ENCODE data around the gene PKN2.

PKN2 gene

DNA sequence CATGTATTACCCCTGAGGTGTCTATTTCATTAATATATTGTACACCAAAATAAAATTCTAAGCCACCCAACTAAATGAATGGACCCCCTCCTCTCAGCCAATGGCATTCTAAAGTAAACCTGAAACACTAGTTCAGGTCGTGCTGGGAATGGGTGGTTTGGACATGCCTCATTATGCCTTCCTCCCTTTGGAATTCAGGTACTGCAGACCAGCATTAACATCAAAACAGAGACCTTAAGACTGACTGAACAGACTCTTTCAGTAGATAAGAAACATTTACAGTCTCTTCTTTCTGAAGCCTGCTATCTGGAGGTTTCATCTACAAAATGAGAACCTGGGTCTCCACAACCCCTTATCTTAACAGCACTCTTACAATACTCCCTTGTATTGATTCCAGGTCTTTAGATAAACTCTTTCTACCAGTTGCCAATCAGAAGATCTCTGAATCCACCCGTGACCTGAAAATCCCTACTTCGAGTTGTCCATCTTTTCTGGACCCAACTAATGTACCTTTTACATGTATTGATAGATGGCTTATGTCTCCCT lies 93.6 kb downstream of the PKN2 start:
- H3K9me3 Mint-ChIP-seq: no peaks in the 10 kb centered on the region
- peaks cover 10% of the 10 kb centered on the region for H3K4me1 Mint-ChIP-seq (ENCODE audit: low read depth)
- no peak overlapping the region for H3K4me3 Mint-ChIP-seq
- peaks cover 40% of the 10 kb centered on the region for H3K36me3 Mint-ChIP-seq (ENCODE audit: low read depth)
- H3K27me3 Mint-ChIP-seq (ENCODE audit: low read depth): no peaks in the 10 kb centered on the region
- no peak overlapping the region for H3K27ac Mint-ChIP-seq

DNA sequence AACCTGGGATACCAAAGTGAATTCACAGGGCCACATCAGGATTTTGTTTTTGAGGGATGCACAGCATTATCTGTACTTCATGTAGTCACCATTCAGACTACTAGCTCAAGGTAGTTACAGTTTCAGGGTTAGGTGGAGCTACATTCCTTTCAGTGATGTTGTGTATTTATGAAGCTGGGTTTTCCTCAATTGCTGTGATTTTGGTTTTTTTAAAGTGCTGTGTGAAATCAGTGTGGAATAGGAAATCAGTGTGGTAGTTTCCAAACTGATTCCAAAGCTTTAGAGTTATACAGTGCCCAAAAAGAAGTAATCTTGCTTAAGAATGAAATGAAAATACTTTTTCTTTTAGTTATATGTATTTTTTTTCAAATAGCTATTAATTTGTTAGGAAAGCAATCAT lies 95.8 kb downstream of the PKN2 start:
- Mint-ChIP-seq H3K4me1 (ENCODE audit: low read depth) (peaks cover 2% of the 10 kb centered on the region), H3K27me3 (ENCODE audit: low read depth) (no peaks in the 10 kb centered on the region), H3K9me3 (no peaks in the 10 kb centered on the region), H3K27ac (no peak overlapping the region), H3K4me3 (no peak overlapping the region), H3K36me3 (ENCODE audit: low read depth) (peaks cover 41% of the 10 kb centered on the region)

DNA sequence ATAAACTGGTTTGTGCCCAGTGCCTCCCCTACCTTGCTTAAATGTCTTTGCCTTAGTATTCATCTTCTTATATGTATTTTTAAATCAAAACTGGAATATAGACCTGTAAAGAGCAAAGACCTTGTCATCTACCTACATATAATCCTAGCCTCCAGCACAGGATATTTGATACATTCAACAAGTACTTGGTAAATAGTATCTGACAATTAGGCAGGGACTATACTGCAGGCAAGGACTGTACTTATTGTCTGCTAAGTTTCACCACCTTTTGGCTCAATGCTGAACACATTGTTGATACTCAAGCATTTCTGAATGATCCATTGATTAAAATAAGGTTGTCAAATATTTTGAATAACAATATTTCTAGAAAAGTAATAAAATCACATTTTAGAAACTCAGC lies 96.4 kb downstream of the PKN2 start:
- Mint-ChIP-seq H3K27me3 (ENCODE audit: low read depth) (no peaks in the 10 kb centered on the region), H3K36me3 (ENCODE audit: low read depth) (peaks cover 40% of the 10 kb centered on the region), H3K4me3 (no peak overlapping the region), H3K4me1 (ENCODE audit: low read depth) (peaks cover 2% of the 10 kb centered on the region), H3K27ac (no peak overlapping the region), H3K9me3 (no peaks in the 10 kb centered on the region)

DNA sequence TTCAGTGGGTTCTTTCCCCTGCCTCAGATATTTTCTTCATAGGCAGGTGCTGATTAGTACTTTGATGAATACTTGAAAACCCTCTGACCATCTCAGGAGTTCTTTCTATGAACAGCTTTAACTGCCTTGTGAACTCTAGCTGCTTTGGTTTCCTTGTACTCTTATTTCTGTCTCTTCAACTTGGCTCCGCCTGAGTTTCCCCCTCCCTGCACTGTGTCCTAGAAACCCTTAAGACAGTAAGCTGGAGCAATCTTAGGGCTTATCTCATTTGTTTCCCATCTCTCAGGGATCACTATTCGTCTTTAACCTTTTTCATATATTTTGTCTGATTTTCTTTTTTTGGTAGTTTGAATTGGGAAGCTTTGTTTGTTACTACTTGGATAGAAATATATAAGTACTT lies 99.1 kb downstream of the PKN2 start:
- Mint-ChIP-seq H3K9me3 (no peaks in the 10 kb centered on the region), H3K27me3 (ENCODE audit: low read depth) (no peaks in the 10 kb centered on the region), H3K4me3 (no peak overlapping the region), H3K27ac (no peak overlapping the region), H3K4me1 (ENCODE audit: low read depth) (peaks cover 2% of the 10 kb centered on the region), H3K36me3 (ENCODE audit: low read depth) (peaks cover 24% of the 10 kb centered on the region)

DNA sequence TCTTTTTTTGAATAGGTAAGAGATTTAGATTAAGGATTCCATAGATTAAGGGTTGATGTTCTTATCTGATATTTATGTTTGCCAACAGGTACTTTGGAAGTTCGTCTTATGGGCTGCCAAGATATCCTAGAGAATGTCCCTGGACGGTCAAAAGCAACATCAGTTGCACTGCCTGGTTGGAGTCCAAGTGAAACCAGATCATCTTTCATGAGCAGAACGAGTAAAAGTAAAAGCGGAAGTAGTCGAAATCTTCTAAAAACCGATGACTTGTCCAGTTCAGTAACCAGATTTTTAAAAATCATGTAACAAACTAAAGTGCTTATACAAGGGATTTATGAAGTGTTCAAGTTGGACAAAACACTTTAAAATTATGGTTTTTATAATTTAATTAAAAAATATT lies 100.5 kb downstream of the PKN2 start:
- Mint-ChIP-seq H3K4me1 (ENCODE audit: low read depth) (no peaks in the 10 kb centered on the region), H3K27me3 (ENCODE audit: low read depth) (no peaks in the 10 kb centered on the region), H3K4me3 (no peak overlapping the region), H3K27ac (no peak overlapping the region), H3K36me3 (ENCODE audit: low read depth) (peaks cover 28% of the 10 kb centered on the region), H3K9me3 (no peaks in the 10 kb centered on the region)

DNA sequence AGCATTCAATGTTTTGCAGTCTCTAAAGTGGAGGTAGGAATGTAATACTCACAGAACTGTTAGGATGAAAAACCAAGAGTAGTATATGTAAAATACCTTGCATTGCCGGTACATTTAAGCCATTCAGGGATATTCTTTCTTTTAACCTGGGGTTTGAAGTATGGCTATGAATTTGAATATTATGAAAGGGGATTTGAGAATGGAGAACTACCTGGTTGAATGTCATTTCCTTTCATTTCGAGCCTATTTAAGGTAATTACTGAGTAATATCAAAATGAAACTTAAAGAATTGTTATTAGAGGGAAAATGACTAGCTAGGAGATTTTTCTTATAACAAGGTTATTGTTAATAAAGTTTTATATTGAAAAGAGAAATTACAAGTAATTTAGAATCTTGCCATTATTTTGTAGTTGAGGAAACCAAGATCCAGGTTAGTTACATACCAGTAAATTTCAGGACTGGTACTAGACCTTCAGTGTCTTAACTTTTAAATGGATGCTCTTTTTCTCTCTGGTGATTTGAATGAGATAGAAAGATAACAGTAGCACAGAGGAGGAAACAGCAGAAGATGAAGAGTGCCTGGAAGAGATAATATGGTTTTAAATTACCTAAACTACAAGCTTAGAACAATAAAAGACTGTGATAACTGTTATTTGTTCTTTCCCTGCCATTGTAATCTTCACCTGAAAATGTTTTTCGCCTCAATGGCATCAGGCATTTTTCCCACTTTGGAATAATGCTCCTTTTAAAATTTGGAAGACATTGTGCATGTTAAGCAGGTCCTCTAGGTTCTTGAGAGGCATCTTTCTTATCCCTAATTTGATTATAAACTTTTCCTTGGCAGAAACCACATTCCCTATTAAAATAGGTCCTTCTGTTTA lies 103.2 kb downstream of the PKN2 start:
- Mint-ChIP-seq H3K4me3 (no peak overlapping the region), H3K27me3 (ENCODE audit: low read depth) (no peaks in the 10 kb centered on the region), H3K36me3 (ENCODE audit: low read depth) (peaks cover 39% of the 10 kb centered on the region), H3K27ac (no peak overlapping the region), H3K4me1 (ENCODE audit: low read depth) (no peaks in the 10 kb centered on the region), H3K9me3 (no peaks in the 10 kb centered on the region)

DNA sequence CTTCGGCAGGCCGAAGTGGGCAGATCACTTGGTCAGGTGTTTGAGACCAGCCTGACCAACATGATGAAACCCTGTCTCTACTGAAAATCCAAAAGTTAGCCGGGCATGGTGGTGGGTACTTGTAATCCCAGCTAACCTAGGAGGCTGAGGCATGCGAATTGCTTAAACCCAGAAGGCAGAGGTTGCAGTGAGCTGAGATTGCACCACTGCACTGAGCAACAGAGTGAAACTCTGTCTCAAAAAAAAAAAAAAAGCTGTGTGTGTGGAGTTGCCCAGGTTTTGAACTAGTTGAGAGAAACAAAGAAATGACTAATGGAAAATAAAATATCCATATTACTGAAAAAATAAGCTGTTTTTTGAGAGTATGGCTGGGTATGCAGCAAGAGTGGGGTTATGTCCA lies 107.1 kb downstream of the PKN2 start:
- H3K36me3 Mint-ChIP-seq (ENCODE audit: low read depth): peaks cover 28% of the 10 kb centered on the region
- no peak overlapping the region for H3K4me3 Mint-ChIP-seq
- H3K9me3 Mint-ChIP-seq: no peaks in the 10 kb centered on the region
- H3K27me3 Mint-ChIP-seq (ENCODE audit: low read depth): no peaks in the 10 kb centered on the region
- peaks cover 6% of the 10 kb centered on the region for H3K4me1 Mint-ChIP-seq (ENCODE audit: low read depth)
- no peak overlapping the region for H3K27ac Mint-ChIP-seq

DNA sequence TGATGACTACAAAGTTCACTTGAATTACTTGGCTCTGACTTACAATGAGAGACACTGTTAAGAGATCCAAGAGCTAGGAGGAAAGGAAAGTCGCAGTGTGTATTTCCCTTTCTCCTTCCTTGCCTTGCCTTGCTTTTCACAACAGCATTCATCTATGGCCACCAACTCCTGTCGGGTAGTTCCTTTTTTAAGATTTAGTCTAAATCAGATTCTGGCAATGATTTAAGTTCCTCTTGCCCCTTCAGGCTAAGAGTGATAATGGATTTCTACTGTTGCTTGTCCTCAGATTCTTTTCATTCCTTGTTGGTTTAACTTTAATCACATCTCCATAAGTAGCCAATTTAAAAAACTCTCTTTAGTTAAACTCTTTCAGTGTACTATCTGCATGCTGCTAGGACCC lies 115.4 kb downstream of the PKN2 start:
- peaks cover 12% of the 10 kb centered on the region for H3K9me3 Mint-ChIP-seq
- peaks cover 42% of the 10 kb centered on the region for H3K36me3 Mint-ChIP-seq (ENCODE audit: low read depth)
- H3K27me3 Mint-ChIP-seq (ENCODE audit: low read depth): no peaks in the 10 kb centered on the region
- no peak overlapping the region for H3K4me3 Mint-ChIP-seq
- H3K27ac Mint-ChIP-seq: no peak overlapping the region
- H3K4me1 Mint-ChIP-seq (ENCODE audit: low read depth): peaks cover 22% of the 10 kb centered on the region

DNA sequence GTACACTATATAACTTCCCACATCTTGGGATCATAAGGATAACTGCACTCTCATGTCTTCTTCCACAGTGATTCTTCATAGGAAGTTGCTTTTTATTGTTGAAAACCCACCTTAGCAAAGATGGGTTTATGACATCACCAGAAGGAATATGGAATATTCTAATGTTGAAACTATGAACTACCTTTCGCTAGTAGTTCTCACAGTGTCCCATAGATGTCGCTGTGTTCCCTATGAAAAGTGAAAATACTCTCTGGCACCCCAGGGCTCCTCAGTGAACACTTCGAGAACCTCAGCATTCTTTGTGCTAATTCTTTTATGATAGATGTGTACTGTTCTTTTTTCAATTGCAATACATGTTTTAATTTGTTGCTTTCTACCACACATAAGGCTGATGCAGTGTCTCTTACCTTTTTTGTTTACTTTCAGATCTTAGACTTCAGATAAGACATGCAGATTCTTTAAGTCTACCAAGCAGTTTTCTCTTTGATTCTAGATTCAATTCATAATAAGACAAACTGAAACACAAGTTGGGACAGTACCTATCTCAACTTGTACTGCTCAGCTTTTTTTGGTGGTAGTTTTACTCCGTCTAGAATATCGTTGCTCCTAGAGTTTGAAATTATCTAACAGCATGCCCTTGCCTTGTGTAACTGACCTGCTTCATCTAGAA lies 116.4 kb downstream of the PKN2 start:
- H3K9me3 Mint-ChIP-seq: peaks cover 12% of the 10 kb centered on the region
- H3K27me3 Mint-ChIP-seq (ENCODE audit: low read depth): no peaks in the 10 kb centered on the region
- peaks cover 16% of the 10 kb centered on the region for H3K4me1 Mint-ChIP-seq (ENCODE audit: low read depth)
- no peak overlapping the region for H3K4me3 Mint-ChIP-seq
- peaks cover 38% of the 10 kb centered on the region for H3K36me3 Mint-ChIP-seq (ENCODE audit: low read depth)
- H3K27ac Mint-ChIP-seq: no peak overlapping the region

DNA sequence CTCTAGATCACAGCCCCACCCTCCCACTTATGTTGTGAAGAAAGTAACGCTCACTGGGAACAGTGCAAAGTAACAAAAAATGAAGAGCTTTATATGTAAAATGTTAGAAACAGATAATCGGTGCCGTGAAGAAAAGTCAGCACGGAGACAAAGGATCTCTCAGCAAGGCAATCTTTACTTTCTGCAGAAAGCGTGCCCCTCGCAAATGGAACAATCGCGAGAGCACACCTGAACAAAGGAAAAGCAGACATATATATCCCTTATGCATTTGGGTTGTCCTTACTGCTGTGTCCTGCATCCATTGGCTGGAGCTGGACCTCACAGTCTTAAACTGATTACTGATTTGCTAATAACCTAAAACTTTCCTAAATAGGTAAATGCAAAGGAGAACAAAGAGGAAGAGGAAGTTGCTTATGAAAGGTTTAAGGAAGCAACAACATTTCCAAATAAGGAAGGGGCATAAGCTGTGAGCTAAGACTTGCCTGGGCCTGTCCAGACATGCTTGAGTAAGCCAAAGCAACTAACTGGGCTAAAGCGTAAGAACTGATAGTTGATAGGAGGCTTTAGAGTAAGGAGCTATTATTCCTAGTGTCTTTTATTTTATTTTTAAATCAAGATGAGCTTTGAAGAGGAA lies 117.6 kb downstream of the PKN2 start:
- H3K27me3 Mint-ChIP-seq (ENCODE audit: low read depth): no peaks in the 10 kb centered on the region
- peaks cover 43% of the 10 kb centered on the region for H3K36me3 Mint-ChIP-seq (ENCODE audit: low read depth)
- H3K9me3 Mint-ChIP-seq: peaks cover 12% of the 10 kb centered on the region
- no peak overlapping the region for H3K4me3 Mint-ChIP-seq
- peak overlapping the region; percentile 68 for H3K27ac Mint-ChIP-seq
- peaks cover 16% of the 10 kb centered on the region for H3K4me1 Mint-ChIP-seq (ENCODE audit: low read depth)

DNA sequence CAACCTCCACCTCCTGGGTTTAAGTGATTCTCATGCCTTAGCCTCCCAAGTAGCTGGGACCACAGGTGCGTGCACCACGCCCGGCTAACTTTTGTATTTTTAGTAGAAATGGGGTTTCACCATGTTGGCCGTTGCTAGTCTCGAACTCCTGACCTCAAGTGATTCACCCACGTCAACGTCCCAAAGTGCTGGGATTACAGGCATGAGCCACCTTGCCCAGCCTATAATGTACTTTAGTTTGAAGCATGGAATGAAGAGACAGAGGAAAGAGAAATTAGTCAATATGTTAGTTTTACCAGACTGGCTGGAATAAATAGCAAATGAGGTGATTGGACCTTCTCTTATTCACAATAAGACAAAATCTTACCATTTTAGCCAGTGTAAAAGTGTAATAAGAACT lies 118.3 kb downstream of the PKN2 start:
- Mint-ChIP-seq H3K9me3 (peaks cover 12% of the 10 kb centered on the region), H3K27me3 (ENCODE audit: low read depth) (no peaks in the 10 kb centered on the region), H3K4me3 (no peak overlapping the region), H3K36me3 (ENCODE audit: low read depth) (peaks cover 43% of the 10 kb centered on the region), H3K4me1 (ENCODE audit: low read depth) (peaks cover 16% of the 10 kb centered on the region), H3K27ac (no peak overlapping the region)

DNA sequence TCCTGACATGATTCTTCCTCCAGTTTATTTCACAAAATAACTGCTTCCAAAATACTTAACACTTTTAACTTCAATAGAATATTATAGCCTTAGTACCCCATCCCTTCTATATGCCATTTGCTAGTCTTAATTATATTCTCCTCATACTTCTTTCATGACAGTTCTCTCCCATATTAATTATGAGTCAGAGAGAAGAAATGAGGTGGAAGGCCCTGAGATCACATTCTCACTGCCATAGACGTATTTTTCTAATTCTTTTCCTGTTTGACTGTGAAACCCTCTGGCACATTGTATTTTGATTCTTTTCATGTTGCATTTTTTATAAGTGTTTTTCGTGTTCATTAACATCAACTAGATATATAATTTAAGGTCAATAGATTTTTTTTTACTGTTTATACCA lies 118.9 kb downstream of the PKN2 start:
- Mint-ChIP-seq H3K27ac (no peak overlapping the region), H3K4me3 (no peak overlapping the region), H3K4me1 (ENCODE audit: low read depth) (peaks cover 16% of the 10 kb centered on the region), H3K9me3 (peaks cover 12% of the 10 kb centered on the region), H3K27me3 (ENCODE audit: low read depth) (no peaks in the 10 kb centered on the region), H3K36me3 (ENCODE audit: low read depth) (peaks cover 41% of the 10 kb centered on the region)

DNA sequence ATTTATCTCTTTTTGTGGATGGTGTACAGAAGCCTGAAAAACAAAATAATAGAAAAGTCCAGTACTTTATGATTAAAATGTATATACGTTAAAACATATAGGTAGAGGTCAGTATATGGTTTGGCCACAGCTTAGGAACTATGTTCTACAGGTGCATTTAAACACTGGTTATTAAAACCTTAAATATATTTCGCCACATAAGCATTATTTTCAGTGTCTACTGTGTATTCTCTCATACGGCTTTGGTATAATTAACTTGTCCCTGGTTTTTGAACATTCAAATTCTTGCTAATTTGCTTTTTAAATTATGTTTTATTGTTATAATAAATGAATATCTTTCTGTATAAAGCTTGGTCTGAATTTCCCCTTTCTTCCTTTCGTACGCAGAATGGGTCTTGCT lies 119.4 kb downstream of the PKN2 start:
- H3K9me3 Mint-ChIP-seq: peaks cover 12% of the 10 kb centered on the region
- H3K27me3 Mint-ChIP-seq (ENCODE audit: low read depth): no peaks in the 10 kb centered on the region
- no peak overlapping the region for H3K4me3 Mint-ChIP-seq
- peaks cover 16% of the 10 kb centered on the region for H3K4me1 Mint-ChIP-seq (ENCODE audit: low read depth)
- peaks cover 41% of the 10 kb centered on the region for H3K36me3 Mint-ChIP-seq (ENCODE audit: low read depth)
- H3K27ac Mint-ChIP-seq: no peak overlapping the region

DNA sequence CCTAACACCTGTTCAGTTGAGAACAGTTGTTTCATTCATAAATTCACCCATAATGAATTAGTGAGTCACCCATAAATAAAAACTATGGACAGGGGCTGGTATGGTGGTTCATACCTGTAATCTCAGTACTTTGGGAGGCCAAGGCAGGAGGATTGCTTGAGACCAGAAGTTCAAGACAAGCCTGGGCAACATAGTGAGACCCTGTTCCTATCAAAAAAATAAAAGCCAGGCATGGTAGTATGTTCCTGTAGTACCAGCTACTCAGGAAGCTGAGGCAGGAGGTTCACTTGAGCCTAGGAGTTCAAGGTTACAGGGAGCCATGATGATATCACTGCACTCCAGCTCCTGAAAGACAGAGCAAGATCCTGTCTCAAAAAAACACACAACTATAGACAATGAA lies 128.3 kb downstream of the PKN2 start:
- H3K27me3 Mint-ChIP-seq (ENCODE audit: low read depth): no peaks in the 10 kb centered on the region
- no peaks in the 10 kb centered on the region for H3K9me3 Mint-ChIP-seq
- H3K36me3 Mint-ChIP-seq (ENCODE audit: low read depth): peaks cover 23% of the 10 kb centered on the region
- no peaks in the 10 kb centered on the region for H3K4me1 Mint-ChIP-seq (ENCODE audit: low read depth)
- H3K4me3 Mint-ChIP-seq: no peak overlapping the region
- H3K27ac Mint-ChIP-seq: no peak overlapping the region

DNA sequence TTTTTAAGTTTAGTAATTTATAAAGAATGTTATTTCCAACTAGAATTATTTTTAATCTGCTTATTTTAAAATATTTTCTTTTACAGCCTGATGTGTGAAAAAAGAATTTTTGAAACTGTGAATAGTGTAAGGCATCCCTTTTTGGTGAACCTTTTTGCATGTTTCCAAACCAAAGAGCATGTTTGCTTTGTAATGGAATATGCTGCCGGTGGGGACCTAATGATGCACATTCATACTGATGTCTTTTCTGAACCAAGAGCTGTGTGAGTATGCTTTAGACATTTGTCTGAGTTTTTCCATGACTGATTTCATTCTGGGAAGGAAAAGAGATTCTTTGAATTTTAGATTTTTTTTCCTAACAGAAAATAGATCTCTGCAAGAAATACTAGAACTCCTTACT lies 129.4 kb downstream of the PKN2 start:
- Mint-ChIP-seq H3K27ac (no peak overlapping the region), H3K27me3 (ENCODE audit: low read depth) (no peaks in the 10 kb centered on the region), H3K4me1 (ENCODE audit: low read depth) (no peaks in the 10 kb centered on the region), H3K36me3 (ENCODE audit: low read depth) (peaks cover 28% of the 10 kb centered on the region), H3K9me3 (no peaks in the 10 kb centered on the region), H3K4me3 (no peak overlapping the region)

All from T-helper 1 cell treated with Interleukin-12 subunit alpha and Interleukin-12 subunit beta and Interleukin-4 antibody, amounts not matched to agents 30 μg/mL and 1 μg/mL, for 36 hours (primary cell).